ENCODE measurements around the gene VPS9D1. TPM values are rescaled to one million over a fixed set of nuclear protein-coding genes. Genes with fewer than 3 reads are reported as not detected.

Gene VPS9D1
- total and polyA plus RNA-seq, 10 of the 15 experiments (the other 5 are each of a cell fraction or from before 2014, with no cell fraction given) = 0.65 to 4.2 (median 1.1) TPM

DNA sequence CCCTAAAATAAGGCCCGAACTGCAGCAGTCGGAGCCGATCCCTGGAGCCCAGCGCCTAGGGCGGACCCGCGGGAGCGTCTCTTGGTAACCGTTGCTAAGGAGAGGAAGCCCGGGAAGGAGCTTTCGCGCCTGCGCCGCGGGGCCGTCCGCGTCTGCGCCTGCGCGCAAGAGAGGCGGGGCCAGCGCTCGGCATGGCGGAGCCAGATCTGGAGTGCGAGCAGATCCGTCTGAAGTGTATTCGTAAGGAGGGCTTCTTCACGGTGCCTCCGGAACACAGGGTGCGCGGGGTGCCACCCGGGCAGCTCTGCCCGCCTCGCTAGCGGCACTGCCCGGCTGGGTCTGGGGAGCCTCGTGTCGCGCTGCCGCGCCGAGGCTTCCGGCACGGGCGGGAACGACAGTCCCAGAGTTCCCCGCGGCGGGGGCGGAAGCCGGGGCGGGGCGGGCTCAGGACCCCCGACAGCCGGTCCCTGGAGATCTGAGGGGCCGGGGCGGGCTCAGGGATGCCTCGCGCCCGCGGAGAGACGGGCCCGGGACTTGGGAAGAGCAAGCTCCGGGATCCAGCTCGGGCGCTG, 34.1 kb downstream of the VPS9D1 start, which contains the start of gene CDK10 (continued):
- TF ChIP-seq ATF7 (IDR thresholded peaks at IDR 0.05; ENCODE audit: low read depth) (no peak), BCL11A (IDR thresholded peaks at IDR 0.05; ENCODE audit: low read depth, low read length) (no peak), CBX3 (IDR thresholded peaks at IDR 0.05; ENCODE audit: borderline replicate concordance, low read depth) (no peak), NR2C1 (IDR thresholded peaks at IDR 0.05) (0 out of 2 replicates have a peak, but pooled peaks have one; percentile 7), BRCA1 (IDR thresholded peaks at IDR 0.05; ENCODE audit: low read depth, low read length) (no peak), NFIC (IDR thresholded peaks at IDR 0.05; ENCODE audit: low read depth, low read length) (no peak), SIN3A (IDR thresholded peaks at IDR 0.05; ENCODE audit: low read depth, low read length) (peak; percentile 79; the same call in 1 of the 2 replicates), RCOR1 (conservative IDR thresholded peaks at IDR 0.05; ENCODE audit: low read depth, low read length) (no peak), TCF12 (IDR thresholded peaks at IDR 0.05; ENCODE audit: low read depth, low read length) (0 out of 2 replicates have a peak, but pooled peaks have one; percentile 18), NFXL1 (IDR thresholded peaks at IDR 0.05; ENCODE audit: borderline replicate concordance) (no peak), POLR2AphosphoS5 (IDR thresholded peaks at IDR 0.05; ENCODE audit: low read length) (peak; percentile 95), MYB (IDR thresholded peaks at IDR 0.05; ENCODE audit: borderline replicate concordance, low read depth, low read length) (no peak), POLR2AphosphoS2 (IDR thresholded peaks at IDR 0.05; ENCODE audit: low read depth, low read length) (peak; percentile 84; the same call in 1 of the 2 replicates), SMARCA5 (IDR thresholded peaks at IDR 0.05) (no peak), SMC3 (IDR thresholded peaks at IDR 0.05; ENCODE audit: borderline replicate concordance, low read length) (no peak), ASH2L (IDR thresholded peaks at IDR 0.05; ENCODE audit: borderline replicate concordance, low read depth) (no peak), ZNF217 (IDR thresholded peaks at IDR 0.05) (no peak), BACH1 (IDR thresholded peaks at IDR 0.05; ENCODE audit: borderline replicate concordance) (peak; percentile 74; the same call in 1 of the 2 replicates), SMAD5 (IDR thresholded peaks at IDR 0.05; ENCODE audit: low read depth) (peak; percentile 92), JUNB (IDR thresholded peaks at IDR 0.05) (no peak), STAT1 (conservative IDR thresholded peaks at IDR 0.05) (0 out of 2 replicates have a peak, but pooled peaks have one; percentile 42), CBFB (IDR thresholded peaks at IDR 0.05; ENCODE audit: low read depth) (0 out of 2 replicates have a peak, but pooled peaks have one; percentile 44), MXI1 (IDR thresholded peaks at IDR 0.05; ENCODE audit: low read depth, low read length) (peak; percentile 87)
- TF ChIP-seq, protein P1, sequence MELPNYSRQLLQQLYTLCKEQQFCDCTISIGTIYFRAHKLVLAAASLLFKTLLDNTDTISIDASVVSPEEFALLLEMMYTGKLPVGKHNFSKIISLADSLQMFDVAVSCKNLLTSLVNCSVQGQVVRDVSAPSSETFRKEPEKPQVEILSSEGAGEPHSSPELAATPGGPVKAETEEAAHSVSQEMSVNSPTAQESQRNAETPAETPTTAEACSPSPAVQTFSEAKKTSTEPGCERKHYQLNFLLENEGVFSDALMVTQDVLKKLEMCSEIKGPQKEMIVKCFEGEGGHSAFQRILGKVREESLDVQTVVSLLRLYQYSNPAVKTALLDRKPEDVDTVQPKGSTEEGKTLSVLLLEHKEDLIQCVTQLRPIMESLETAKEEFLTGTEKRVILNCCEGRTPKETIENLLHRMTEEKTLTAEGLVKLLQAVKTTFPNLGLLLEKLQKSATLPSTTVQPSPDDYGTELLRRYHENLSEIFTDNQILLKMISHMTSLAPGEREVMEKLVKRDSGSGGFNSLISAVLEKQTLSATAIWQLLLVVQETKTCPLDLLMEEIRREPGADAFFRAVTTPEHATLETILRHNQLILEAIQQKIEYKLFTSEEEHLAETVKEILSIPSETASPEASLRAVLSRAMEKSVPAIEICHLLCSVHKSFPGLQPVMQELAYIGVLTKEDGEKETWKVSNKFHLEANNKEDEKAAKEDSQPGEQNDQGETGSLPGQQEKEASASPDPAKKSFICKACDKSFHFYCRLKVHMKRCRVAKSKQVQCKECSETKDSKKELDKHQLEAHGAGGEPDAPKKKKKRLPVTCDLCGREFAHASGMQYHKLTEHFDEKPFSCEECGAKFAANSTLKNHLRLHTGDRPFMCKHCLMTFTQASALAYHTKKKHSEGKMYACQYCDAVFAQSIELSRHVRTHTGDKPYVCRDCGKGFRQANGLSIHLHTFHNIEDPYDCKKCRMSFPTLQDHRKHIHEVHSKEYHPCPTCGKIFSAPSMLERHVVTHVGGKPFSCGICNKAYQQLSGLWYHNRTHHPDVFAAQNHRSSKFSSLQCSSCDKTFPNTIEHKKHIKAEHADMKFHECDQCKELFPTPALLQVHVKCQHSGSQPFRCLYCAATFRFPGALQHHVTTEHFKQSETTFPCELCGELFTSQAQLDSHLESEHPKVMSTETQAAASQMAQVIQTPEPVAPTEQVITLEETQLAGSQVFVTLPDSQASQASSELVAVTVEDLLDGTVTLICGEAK (IDR thresholded peaks at IDR 0.05; ENCODE audit: borderline replicate concordance) = peak; percentile 51; the same call in 1 of the 2 replicates
- TF ChIP-seq, protein P2, sequence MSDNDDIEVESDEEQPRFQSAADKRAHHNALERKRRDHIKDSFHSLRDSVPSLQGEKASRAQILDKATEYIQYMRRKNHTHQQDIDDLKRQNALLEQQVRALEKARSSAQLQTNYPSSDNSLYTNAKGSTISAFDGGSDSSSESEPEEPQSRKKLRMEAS (IDR thresholded peaks at IDR 0.05; ENCODE audit: low read depth, low read length) = peak; percentile 79
- TF ChIP-seq, protein P3, sequence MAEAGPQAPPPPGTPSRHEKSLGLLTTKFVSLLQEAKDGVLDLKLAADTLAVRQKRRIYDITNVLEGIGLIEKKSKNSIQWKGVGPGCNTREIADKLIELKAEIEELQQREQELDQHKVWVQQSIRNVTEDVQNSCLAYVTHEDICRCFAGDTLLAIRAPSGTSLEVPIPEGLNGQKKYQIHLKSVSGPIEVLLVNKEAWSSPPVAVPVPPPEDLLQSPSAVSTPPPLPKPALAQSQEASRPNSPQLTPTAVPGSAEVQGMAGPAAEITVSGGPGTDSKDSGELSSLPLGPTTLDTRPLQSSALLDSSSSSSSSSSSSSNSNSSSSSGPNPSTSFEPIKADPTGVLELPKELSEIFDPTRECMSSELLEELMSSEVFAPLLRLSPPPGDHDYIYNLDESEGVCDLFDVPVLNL (IDR thresholded peaks at IDR 0.05; ENCODE audit: low read depth, low read length) = 0 out of 2 replicates have a peak, but pooled peaks have one; percentile 51

All from GM12878 (cell line).